GM19239 (cell line): ENCODE data around the gene COX8A.

Experiments used
- DNase-seq: peaks from one replicate; pipeline ENCODE4 v3.0.0; 2011; ENCODE audit warnings: low spot score; ENCODE audit not compliant: insufficient read length
- FAIRE-seq: peaks from 2 replicates; lab custom pipeline; 2011; peaks lifted over from hg19 to GRCh38; lab: Jason Lieb, UNC

Gene COX8A

GRCh38 chr11:64017945-64018224 is 43.5 kb downstream of the COX8A start:
- FAIRE-seq = no peak

GRCh38 chr11:64018310-64018709 is 43.9 kb downstream of the COX8A start:
- DNase-seq (no peak), FAIRE-seq (no peak)

More at GRCh38 chr11:64017945-64018224, 43.5 kb downstream of the COX8A start:
- DNase-seq = no peak

GRCh38 chr11:64019106-64020037 is 45.0 kb downstream of the COX8A start:
- DNase-seq = no peak
- FAIRE-seq = no peak

- no peak for FAIRE-seq
- DNase-seq = no peak
Measured at GRCh38 chr11:64020976-64021756, 46.7 kb downstream of the COX8A start.

- DNase-seq (no peak), FAIRE-seq (no peak)
Measured at GRCh38 chr11:64021757-64022093, 47.3 kb downstream of the COX8A start.

GRCh38 chr11:64022125-64022784 is 47.8 kb downstream of the COX8A start:
- no peak for DNase-seq
- no peak for FAIRE-seq

- FAIRE-seq (no peak), DNase-seq (no peak)
Measured at GRCh38 chr11:64023712-64024710, 49.6 kb downstream of the COX8A start.

- FAIRE-seq (no peak), DNase-seq (no peak)
Measured at GRCh38 chr11:64025205-64025604, 50.8 kb downstream of the COX8A start.
